ENCODE results near the gene TUBB4B.

TUBB4B gene

DNA sequence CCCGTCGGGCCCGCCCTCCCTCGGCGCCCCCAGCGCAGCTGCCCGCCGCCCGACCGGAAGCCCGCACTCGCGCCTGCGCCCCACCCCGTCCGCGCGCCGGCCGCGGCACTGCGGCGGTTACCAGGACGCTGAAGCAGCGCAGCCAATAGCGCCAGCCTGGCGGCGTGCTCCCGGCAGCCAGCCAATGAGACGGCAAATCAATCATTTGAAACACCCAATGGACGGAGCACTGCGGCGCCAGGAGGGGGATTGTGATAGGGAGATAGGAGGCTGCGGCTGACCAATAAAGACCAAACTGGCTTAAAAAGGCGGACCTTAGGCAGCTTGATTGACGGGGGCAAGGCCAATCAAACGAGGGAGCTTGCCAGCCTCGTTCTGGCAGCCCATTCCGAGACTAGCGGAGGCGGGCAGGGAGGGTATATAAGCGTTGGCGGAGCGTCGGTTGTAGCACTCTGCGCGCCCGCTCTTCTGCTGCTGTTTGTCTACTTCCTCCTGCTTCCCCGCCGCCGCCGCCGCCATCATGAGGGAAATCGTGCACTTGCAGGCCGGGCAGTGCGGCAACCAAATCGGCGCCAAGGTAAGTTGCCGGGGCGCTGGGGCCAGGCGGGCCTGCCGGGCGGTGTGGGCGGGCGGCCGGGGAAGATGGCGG, at the start of gene TUBB4B:
Gene TUBB4B, plus strand, starts transcription at position 447 of the 649 bp plus-strand sequence. Its CDS starts 74 bp downstream, at position 521.
- DNase-seq: peak; percentile 100

DNA sequence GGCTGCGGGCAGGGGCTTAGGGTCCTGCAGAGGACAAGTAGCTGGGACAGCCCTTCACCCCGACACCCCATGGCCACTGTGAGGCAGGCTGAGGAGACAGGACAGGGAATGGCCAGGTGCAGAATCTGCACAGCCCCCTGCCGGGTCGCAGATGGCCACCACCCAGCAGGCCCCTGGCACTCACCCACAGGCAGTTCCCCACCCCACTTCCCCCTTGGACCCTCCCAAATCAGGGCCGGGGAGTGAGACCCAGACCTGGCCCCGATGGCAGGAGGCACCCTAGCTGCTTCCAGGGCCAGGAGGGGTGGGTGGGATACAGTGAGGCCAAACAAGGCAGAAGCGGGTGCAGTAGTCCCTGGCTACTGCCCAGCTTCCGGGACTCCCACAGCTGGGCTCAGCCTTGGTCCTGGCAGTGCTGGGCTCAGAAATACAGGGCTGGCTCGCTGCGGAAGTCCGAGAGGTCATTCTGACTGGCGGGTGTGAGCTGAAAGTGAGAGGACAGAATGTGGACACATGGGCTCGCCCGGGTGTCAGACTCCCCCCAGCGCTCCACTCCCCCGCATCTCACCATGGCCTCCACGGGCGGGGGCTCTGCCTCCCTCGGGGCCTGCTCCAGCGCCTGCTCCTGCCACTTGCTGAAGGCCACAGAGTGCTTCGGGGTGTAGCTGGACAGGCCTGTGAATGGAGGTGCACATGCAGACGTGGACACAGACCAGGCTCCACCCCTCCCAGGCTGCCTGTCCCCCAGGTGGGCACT, 49.2 kb upstream of the TUBB4B start:
- no peak for DNase-seq

DNA sequence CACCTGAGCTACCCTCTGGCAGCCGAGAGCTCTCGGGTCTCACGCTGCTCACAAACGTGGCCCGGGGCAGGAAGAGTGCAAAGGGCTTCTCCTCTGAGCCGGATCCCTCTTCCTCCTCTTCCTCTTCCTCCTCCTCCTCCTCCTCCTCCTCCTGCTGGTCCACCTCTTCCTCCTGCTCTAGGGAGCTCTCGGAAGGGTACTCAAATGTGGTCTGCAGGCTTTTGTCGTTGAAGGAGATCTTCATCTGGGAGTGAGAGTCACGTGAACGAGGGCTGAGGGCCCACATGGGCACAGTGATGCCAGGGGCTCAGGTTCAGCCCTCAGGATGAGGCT, 48.7 kb upstream of the TUBB4B start:
- no peak for DNase-seq

DNA sequence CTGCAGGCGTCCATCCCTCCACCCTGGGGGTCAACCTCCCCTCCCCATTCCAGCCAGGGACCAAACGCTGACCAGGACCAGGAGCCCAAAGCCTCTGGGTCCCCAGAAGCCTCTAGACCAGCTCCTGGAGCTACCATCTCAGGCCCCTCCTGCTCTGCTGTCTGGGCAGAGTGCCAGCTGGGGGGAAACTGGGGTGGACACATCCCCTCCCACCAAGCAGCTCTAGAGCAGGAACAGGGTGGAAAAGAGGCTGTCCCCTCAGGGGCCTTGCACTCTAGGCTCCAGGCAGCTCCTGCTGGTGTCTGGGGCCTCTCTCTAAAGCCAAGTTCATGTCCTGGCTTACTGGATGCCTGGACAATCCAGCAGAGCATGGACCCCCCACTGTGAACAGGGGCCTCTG, 48.2 kb upstream of the TUBB4B start:
- no peak for DNase-seq

DNA sequence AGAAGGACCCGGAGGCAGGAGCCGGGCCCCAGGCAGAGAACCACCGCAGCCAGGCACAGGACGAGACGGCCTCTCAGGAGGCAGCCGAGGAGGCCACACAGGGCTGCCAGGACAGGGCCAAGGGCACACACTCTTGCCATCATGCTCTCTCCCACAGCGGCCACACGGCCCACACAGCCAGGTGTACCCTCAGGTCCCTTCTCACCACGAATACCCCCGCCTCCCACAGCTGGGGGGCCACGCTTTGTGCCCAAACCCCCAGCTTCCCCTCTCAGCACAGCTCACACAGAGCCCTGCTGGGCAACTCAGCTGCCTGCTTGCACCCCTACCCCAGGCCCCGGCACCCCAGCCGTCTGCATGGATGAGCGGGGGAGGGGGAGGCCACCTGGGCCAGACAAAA, 47.3 kb upstream of the TUBB4B start:
- no peak for DNase-seq

DNA sequence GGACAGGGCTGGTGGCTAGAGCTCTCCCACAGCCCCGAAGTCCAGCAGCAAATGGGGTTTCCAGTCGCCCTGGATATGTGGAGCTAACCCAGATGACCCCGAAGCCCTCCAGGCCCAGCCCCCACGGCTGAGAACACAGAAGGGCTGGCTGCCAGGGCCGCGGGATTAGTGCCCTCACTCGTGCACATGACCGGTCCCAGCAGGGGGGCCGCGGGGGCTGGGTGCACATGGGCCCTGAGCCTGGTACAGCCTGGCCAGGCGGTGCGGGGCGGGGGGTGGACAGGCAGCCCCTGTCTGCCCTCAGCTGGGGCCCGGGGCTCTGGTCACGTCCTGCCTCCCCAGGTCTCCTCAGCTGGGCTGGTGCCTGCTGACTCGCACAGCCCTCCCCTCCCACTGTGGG, 46.7 kb upstream of the TUBB4B start:
- DNase-seq: no peak

DNA sequence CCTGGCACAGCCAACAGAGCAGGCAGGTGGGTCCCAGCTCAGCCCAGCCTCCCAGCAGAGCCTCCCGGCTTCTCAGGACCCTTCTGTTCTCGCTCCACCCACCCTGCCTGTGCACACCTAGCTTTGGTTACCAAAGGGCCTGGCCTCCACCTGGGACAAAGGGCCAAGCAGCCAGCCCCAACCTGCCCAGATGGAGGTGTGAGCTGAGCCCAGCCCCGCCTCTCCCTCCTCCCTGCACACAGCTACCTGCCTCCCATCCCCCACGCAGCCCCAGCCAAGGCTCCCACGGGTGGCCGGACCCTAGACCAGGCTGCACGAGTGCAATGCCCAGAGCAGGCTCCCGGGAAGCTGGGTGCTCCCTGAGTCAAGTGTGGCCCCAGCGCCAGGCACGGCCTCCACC, 46.2 kb upstream of the TUBB4B start:
- no peak for DNase-seq

DNA sequence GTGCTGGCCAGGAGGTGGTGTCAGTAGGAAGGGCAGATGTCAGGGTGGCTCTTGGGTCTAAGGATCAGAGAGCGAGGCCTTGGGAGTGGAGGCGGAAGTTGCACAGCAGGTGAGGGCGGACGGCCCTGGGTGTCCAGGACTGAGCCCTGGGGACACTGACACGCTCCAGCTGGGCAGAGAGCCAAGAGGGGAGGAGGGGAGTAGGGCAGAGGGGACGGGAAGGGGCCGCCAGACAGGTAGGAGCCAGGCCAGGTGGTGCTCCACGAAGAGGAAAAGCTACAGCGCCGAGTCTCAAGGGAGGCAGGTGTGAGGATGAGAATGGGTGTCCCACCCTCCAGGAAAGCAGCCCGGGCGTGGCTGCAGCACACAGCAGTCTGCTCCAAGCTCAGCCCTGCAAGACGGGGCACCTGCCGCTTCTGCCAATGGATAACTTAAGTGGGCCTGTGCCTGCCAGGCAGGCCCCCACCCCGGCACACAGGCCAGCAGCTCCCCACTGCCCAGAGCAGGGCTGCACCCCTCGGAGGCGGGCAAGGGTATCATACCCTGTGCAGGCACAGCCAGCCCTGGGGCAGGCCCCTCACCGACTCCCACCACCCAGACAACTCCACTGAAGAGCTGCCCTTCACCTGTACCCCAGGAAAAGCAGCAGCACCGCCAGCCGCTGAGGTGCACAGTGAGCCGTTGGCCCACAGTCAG, 45.4 kb upstream of the TUBB4B start:
- no peak for DNase-seq

DNA sequence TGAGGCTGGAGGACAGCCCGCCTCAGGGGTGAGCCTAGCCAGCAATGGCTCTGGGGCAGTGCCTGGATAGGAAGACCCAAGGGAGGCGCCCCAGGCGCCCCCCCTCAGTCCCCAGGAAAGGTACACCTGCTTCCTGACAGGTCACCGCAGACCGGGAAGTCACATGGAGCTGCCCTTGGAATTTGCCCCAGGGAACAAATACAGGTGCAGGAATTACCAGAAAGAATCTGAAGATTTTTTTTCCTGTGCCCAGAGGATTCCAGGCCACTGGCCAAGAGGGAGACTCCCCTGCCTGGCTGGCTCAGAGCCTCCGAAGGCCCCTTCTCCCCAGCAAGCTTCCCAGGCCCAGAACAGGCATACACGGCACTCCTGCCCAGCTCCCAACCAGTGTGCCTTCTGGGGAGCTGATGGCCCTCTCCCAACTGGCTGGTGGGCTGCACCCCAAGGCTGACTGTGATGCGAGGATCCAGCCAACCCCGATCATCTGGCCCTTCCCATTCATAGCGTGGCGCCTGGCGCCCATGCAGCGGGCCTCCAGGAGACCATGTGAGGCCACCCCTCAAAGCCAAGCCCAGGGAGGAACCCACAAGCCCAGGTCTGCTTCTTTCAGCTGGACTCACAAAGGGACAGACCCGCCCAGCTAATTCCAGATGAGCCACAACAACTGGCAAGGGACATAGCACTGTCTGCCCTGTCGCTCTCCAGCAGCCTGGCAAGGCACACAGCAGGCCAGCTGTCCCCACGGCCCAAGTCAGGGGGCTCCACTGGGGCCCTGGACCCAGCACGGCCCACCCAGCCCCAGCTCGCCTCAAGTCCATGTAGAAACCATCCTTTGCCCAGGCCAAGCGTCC, 42.8 kb upstream of the TUBB4B start:
- DNase-seq: no peak

DNA sequence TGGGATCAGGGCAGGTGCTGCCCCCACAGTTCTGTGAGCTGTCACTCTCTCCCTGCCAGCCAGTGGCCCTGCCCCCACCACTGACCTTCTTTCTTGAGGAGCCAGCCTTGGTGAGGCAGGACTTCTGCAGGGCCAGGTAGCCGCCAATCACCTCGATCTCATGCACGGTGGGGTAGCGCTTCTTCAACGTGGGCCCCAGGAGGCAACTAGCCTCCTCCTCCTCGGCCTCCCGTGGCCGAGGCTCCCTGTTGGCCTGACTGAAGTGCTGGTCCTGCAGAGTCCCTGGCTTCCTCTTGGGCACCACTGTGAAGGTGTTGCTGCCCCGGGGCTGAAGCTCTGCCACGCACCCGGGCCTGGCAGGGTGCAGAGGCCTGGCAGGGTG, 42.2 kb upstream of the TUBB4B start:
- DNase-seq: no peak

DNA sequence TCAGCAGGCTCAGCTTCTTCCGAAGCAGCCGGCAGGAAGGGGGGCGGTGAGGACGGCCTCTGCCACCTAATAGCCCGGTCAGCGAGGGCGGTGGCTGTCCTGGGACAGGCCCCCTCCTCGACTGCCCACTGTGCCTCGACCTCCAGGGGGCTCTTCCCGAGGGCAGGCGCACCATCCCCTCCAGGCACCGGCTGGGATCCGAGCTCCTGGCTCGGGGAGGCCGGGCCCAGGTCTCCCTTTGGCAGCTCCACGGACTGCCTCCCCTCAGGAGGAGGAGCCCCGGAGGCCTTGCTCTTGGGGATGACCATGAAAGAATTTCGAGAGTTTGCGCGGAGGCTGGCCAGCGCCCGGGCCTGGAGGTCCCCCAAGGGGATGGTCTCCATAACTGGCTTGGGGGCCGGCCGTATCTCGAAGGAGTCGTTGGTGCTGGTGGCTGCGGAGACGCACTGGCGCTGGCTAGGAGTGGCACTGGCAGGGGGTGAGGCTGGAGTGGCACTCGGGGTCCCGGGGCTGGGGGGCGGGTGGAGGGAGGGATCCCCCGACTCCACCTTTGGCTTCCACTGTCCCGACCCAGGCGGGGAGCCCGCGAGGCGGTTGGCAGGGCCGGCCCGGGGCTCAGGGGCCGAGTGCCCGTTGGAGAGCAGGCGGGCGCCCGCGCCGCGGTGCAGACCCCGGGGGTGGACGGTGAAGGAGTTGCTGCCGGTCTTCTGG, 41.5 kb upstream of the TUBB4B start:
- no peak for DNase-seq

DNA sequence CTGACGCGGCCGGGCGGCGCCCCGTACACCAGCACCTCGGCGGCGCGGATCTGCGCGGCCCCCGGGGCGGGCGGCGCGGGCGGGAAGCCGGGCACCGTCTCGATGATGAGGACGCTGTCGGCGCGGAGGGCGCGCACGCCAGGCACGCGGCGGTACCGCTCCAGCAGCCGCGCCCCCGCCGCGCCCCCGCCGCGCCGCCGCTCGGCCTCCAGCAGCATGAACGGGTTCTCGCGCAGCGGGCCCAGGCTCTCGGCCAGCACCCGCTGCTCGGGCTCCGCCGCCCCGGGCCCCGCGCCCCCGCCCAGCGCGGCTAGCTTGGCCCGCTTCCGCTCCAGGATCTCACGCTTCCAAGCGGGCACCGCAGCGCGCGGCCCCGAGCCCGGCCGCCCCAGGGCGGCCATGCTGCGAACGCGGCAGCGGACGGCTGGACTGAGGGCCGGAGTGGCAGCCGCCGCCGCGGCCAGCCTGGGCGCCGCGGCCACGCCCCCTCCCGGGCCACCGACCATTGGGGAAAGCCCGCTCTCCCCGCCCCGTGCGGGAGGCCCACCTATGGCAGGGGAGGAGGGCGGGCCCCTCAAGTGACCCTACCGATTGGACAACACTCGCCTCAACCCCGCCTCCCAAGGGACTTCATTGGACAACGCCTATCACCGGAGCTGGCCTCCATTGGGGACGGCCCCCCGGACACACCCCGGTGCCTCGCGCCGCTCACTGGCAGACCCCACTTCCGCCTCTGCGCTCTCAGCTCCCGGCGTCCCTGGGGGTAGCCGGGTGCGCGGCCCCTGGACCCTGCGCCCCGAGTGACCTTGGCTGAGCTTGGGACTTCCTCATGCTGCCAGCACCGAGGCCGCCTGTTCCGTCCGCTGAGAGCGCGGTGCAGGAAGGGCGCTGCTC, 40.5 kb upstream of the TUBB4B start, which contains the start of gene TPRN:
Gene TPRN, minus strand, starts transcription at position 431 of the 894 bp plus-strand sequence. Its CDS starts 30 bp downstream, at position 401.
- peak; percentile 98 for DNase-seq

DNA sequence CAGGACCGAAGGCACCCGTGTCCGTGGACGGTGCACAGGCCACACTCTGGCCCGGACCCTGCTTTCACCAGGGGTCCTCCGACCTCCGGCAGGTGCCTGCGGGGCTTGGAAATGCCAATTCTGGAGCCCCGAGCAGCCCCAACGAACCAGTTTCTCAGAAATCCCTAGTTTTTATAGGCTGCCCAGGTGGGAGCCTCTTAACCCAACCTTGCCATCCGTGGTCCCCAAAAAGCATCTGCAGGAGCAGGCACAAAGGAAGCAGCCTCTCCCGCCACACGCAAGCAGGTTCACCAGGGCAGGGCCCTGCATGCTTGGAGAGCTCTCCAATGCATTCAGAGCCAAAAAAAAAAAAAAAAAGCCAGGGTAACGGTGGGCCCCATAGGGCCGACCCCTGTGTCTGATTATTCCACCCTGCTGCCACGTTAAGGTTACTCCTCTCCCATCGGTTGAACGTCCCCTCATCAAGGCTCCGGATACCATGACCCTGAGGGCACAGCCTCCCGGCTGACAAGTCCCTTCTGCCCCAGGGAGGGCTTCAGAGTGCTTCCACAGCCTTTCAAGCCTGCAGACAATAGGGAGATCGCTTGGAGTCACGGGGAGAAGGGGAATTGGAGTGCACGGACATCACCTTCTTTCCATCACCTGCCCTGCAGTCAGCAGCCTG, 39.8 kb upstream of the TUBB4B start:
- no peak for DNase-seq

DNA sequence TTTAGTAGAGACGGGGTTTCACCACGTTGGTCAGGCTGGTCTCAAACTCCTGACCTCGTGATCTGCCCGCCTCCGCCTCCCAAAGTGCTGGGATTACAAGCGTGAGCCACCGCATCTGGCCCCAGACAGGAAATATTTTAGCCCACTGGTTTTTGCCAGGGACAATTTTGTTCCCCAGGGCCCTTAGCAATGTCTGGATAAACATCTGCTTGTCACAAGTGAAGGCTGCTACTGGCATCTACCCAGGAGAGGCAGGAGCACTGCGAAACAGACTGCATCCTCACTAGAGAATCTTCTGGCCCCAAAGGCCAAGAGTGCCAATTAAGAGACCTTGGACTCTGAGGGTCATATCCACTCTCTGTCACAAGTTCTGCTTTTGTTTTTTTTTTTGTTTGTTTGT, 38.1 kb upstream of the TUBB4B start:
- no peak for DNase-seq

DNA sequence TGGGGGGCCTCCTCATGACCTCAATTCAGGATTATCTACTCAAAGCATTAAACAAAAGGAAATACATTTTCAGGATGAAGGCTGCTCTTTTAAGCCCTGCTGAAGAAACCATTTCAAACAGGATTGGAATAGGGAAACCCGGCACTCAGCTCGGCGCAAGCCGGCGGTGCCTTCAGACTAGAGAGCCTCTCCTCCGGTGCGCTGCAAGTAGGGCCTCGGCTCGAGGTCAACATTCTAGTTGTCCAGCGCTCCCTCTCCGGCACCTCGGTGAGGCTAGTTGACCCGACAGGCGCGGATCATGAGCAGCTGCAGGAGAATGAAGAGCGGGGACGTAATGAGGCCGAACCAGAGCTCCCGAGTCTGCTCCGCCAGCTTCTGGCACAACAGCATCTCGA, 36.4 kb upstream of the TUBB4B start:
- DNase-seq: no peak

DNA sequence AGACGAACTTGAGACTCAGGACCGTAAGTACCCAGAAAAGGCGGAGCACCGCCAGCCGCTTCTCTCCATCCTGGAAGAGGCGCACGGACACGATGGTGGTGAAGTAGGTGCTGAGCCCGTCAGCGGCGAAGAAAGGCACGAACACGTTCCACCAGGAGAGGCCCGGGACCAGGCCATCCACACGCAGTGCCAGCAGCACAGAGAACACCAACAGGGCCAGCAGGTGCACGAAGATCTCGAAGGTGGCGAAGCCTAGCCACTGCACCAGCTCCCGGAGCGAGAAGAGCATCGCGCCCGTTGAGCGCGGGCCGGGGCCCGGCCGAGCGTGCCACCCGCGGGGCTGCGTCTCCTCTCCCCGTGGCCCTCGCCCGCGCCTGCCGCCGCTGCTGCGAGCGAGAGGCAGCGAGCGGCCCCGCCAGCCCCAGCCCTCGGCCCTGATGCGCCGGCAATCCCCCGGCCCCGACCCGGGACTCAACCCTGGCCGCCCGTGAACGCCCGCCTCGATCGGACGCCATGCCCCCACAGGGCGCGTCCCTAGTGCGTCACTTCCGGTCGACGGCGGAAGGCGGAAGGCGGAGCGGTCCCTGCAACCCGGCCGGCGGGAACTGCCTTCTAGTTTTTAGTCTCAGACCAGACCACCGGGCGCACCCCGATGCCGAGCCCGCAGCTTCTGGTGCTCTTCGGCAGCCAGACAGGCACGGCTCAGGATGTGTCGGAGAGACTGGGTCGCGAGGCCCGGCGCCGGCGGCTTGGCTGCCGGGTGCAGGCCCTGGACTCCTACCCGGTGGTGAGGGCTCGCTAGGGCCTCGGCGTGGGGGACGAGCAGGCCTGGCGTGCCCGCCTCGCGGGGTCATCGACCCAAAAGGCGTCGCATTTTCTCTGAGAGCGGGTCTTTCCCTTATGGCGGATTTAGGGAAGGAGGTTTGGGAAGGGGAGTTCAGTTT, 35.7 kb upstream of the TUBB4B start, which contains the start of the genes NDOR1 and TMEM203:
Gene NDOR1, plus strand, starts transcription at position 575 of the 944 bp plus-strand sequence. Its CDS starts 78 bp downstream, at position 653.
Gene TMEM203, minus strand, starts transcription at position 523 of the 944 bp plus-strand sequence. Its CDS starts 234 bp downstream, at position 289.
- DNase-seq: peak; percentile 92

DNA sequence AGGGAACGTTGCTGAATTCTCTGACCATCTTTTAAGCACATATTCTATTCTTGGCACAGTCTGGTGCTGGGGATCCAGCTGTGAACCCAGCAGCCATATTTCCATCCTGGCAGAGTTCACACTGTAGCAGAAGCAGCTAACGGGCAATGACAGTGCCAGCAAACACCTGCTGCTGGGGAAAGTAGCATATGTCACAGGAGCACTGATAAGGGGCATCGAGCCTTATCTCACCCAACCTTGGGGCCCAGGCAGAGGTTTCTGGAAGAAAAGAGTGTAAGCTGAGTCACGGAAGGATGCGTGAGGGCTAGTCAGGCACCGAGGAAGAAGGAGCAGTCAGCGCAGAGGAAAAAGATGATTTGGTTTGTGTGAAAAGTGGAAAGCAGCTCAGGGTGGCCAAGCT, 34.5 kb upstream of the TUBB4B start:
- DNase-seq: no peak

DNA sequence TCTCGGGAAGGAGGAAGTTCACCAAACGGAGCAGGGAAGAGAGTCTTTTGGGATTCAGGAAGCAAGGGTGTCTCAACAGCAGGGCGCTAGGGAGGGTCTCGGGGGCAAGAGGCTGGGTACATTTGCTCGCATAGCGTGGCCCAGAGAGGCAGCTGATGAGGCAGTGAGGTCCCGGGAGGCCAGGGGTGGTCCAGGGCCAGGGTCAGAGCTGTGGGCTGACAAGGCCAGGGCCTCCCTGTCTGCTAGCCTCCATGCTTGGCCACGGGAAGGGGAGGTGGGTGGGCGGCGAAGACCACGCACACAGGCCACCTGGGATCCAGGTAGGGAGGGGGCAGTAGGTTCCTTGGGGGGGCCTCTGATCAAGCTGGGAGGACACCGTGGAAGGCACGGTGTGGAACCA, 29.6 kb upstream of the TUBB4B start:
- DNase-seq: no peak

DNA sequence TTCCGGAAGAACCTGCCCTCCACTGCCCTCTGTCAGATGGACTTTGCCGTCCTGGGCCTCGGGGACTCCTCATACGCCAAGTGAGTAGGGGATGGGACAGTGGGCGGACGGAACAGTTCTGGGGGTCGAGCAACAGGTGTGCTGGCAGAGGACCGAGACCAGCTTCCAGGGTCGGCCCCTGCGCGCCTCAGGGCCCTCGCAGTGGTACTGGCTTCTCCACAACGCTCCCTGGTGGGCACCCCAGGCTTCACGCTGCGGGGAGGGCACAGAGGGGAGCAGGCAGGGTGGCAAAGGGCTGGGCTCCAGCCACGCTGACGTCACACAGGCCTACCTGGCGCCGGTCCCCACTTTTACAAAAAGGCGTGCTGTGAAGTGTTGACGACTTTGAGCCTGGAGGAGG, 28.6 kb upstream of the TUBB4B start:
- DNase-seq: no peak

Data from left hindlimb (tissue), 1 donor.